GM18505 (cell line): ENCODE data around the gene MEPCE.
"Not testable (repeated sequence)": the region's sequence is repeated elsewhere in the genome, so short reads cannot be mapped to it uniquely, and the experiment has no call there.

Experiments
- ATAC-seq: cut with Tn5 transposase; IDR thresholded peaks from one replicate; pipeline ENCODE4 v1.9.1; 2021; ENCODE audit not compliant: unreplicated experiment
- POLR2A ChIP-seq: IDR thresholded peaks from 4 replicates; pipeline ENCODE4 v1.6.1; 2011; ENCODE audit warnings: borderline replicate concordance; ENCODE audit not compliant: insufficient read depth, insufficient read length; ENCODE audit errors: extremely low read depth

MEPCE gene

GRCh38 chr7:100433592-100434296 lies 4.1 kb downstream of the MEPCE start:
- ATAC-seq = no peak
- peak; percentile 17 for TF ChIP-seq POLR2A

GRCh38 chr7:100434297-100435144 lies 4.9 kb downstream of the MEPCE start:
- no peak for ATAC-seq
- no peak for TF ChIP-seq POLR2A

- ATAC-seq = peak; percentile 33
- TF ChIP-seq POLR2A = peak; percentile 54
Observed at GRCh38 chr7:100435401-100436304, 6.0 kb downstream of the MEPCE start.

GRCh38 chr7:100437150-100438100 lies 7.8 kb downstream of the MEPCE start:
- TF ChIP-seq POLR2A = no peak
- ATAC-seq = no peak

GRCh38 chr7:100438172-100438571 lies 8.5 kb downstream of the MEPCE start:
- no peak for TF ChIP-seq POLR2A
- no peak for ATAC-seq

GRCh38 chr7:100438731-100439130 lies 9.1 kb downstream of the MEPCE start:
- not testable (repeated sequence) for ATAC-seq

- not testable (repeated sequence) for ATAC-seq
Observed at GRCh38 chr7:100439244-100439643, 9.6 kb downstream of the MEPCE start.

GRCh38 chr7:100441641-100442535 lies 12.3 kb downstream of the MEPCE start:
- no peak for ATAC-seq
- TF ChIP-seq POLR2A = no peak

GRCh38 chr7:100443096-100443840 lies 13.6 kb downstream of the MEPCE start:
- ATAC-seq = no peak
- no peak for TF ChIP-seq POLR2A

- no peak for TF ChIP-seq POLR2A
- ATAC-seq = no peak
Observed at GRCh38 chr7:100444311-100445278, 15.0 kb downstream of the MEPCE start.

GRCh38 chr7:100446040-100446439 lies 16.4 kb downstream of the MEPCE start:
- no peak for ATAC-seq
- no peak for TF ChIP-seq POLR2A

- not testable (repeated sequence) for ATAC-seq
Observed at GRCh38 chr7:100447363-100447762, 17.7 kb downstream of the MEPCE start.
